ENCODE measurements around the gene APPBP2. TPM values are rescaled to one million over a fixed set of nuclear protein-coding genes. Genes with fewer than 3 reads are reported as not detected.

APPBP2 gene
- polyA plus RNA-seq, 2 of the 4 experiments (the other 2 are of a cell fraction): 31.6 to 32.1 TPM

DNA sequence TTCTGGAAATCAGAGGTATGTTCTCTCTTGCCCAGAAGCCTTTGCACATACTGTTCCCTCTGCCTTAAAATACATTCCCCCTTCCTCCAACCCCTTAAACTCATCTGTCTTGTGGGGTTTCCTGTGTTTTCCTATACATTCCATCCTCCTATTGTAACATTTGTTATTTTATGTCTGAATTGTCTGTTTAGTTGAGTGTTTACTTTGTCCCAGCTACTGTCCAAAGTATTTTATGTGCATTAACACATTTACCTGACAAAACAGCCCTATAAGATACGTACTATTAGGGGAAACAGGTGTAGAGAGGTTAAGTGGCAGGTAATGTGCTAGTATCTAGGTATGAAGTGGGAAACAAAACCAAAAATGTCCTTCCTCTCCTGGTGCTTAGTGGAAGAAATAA lies 61.7 kb downstream of the APPBP2 start:
- no peak for ATAC-seq
- H3K4me1 ChIP-seq: peaks cover 13% of the 10 kb centered on the region
- no peak for FAIRE-seq
- H3K27ac ChIP-seq: no peak overlapping the region
- TF ChIP-seq HOXB13 (CRISPR knock-in tag; IDR thresholded peaks at IDR 0.05; ENCODE audit: low read depth) (no peak), ZNF302 (CRISPR knock-in tag; IDR thresholded peaks at IDR 0.05) (no peak), RNF2 (IDR thresholded peaks at IDR 0.05; ENCODE audit: borderline replicate concordance, low read depth) (no peak), TP53 (CRISPR knock-in tag; IDR thresholded peaks at IDR 0.05) (no peak), RFX5 (IDR thresholded peaks at IDR 0.05) (no peak), EHMT2 (IDR thresholded peaks at IDR 0.05; ENCODE audit: low read depth) (no peak), JUNB (IDR thresholded peaks at IDR 0.05) (no peak), CHD4 (IDR thresholded peaks at IDR 0.05; ENCODE audit: borderline replicate concordance) (no peak), NR3C1 (IDR thresholded peaks at IDR 0.05) (no peak)
- TF ChIP-seq, protein P1, sequence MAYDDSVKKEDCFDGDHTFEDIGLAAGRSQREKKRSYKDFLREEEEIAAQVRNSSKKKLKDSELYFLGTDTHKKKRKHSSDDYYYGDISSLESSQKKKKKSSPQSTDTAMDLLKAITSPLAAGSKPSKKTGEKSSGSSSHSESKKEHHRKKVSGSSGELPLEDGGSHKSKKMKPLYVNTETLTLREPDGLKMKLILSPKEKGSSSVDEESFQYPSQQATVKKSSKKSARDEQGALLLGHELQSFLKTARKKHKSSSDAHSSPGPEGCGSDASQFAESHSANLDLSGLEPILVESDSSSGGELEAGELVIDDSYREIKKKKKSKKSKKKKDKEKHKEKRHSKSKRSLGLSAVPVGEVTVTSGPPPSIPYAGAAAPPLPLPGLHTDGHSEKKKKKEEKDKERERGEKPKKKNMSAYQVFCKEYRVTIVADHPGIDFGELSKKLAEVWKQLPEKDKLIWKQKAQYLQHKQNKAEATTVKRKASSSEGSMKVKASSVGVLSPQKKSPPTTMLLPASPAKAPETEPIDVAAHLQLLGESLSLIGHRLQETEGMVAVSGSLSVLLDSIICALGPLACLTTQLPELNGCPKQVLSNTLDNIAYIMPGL (CRISPR knock-in tag; IDR thresholded peaks at IDR 0.05; ENCODE audit: borderline replicate concordance): no peak
- H3K4me3 ChIP-seq: no peak overlapping the region
- H3K4me2 ChIP-seq: no peak overlapping the region
- POLR2A ChIA-PET: no interaction called here
- CTCF ChIA-PET: interaction anchor here (1.0 to 1.5 kb wide), 3 partner anchors 28 to 325 kb away, joined by 3 to 4 read pairs (median 3); no protein-coding TSS in a partner anchor
- 98% methylated on average over 1 of the region's 1 CpG for WGBS (ENCODE audit: missing lambda C conversion rate)
- H3K9me3 ChIP-seq: no peaks in the 10 kb centered on the region
- DNase-seq (ENCODE audit: low read depth in 1 of 2, low spot score in 1 of 2): no peak

DNA sequence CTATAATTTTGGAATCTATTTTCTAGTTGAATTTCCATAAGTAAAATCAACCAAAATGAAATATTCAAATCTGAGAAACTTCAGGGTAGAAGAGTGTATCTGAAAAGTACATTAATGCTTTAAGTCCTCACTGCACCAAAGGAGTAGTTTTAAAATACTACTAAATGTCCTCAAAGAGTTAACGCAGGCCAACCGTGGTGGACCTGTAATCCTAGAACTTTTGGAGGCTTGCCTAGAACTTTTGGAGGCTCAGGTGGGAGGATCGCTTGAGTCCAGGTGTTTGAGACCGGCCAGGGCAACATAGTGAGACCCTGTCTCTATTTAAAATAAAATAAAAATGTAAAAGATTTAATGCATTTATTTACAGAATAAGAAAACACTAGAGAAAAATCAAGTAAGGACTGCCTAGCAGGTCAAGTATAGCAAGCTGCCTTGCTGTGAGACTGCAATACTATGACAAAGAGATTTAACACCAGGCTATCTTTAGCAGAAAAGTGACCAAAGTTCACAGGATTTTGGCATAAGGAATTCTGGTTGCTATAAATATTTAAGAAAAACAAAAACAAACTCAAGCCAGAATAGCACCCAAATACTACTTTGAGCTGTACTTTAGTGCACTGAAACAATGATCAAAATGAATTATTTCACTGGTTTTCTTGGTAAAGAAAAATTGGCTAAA lies 62.7 kb downstream of the APPBP2 start:
- WGBS (ENCODE audit: missing lambda C conversion rate): 83% methylated on average over 4 of the region's 4 CpGs
- H3K4me3 ChIP-seq: no peak overlapping the region
- TF ChIP-seq POLR2A (IDR thresholded peaks at IDR 0.05; ENCODE audit: low read length): no peak
- TF ChIP-seq NR3C1 (IDR thresholded peaks at IDR 0.05): no peak
- TF ChIP-seq BHLHE40 (IDR thresholded peaks at IDR 0.05; ENCODE audit: low read depth, low read length): no peak
- no peak for TF ChIP-seq JUN (IDR thresholded peaks at IDR 0.05)
- no peak for TF ChIP-seq KDM5A (IDR thresholded peaks at IDR 0.05)
- TF ChIP-seq CBX2 (IDR thresholded peaks at IDR 0.05; ENCODE audit: borderline replicate concordance, low read depth): no peak
- TF ChIP-seq EHMT2 (IDR thresholded peaks at IDR 0.05; ENCODE audit: low read depth): no peak
- TF ChIP-seq RFX5 (IDR thresholded peaks at IDR 0.05): no peak
- TF ChIP-seq TFCP2L1 (CRISPR knock-in tag; IDR thresholded peaks at IDR 0.05): no peak
- no peak for TF ChIP-seq MYC (IDR thresholded peaks at IDR 0.05; ENCODE audit: borderline replicate concordance, low read length)
- TF ChIP-seq PHF8 (IDR thresholded peaks at IDR 0.05; ENCODE audit: borderline replicate concordance, low read depth): no peak
- TF ChIP-seq, protein P1 (CRISPR knock-in tag; IDR thresholded peaks at IDR 0.05; ENCODE audit: borderline replicate concordance): no peak
- TF ChIP-seq, protein P2, sequence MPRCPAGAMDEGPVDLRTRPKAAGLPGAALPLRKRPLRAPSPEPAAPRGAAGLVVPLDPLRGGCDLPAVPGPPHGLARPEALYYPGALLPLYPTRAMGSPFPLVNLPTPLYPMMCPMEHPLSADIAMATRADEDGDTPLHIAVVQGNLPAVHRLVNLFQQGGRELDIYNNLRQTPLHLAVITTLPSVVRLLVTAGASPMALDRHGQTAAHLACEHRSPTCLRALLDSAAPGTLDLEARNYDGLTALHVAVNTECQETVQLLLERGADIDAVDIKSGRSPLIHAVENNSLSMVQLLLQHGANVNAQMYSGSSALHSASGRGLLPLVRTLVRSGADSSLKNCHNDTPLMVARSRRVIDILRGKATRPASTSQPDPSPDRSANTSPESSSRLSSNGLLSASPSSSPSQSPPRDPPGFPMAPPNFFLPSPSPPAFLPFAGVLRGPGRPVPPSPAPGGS (IDR thresholded peaks at IDR 0.05): no peak
- no peak for TF ChIP-seq ZFP36 (IDR thresholded peaks at IDR 0.05; ENCODE audit: borderline replicate concordance, partially characterized antibody)
- TF ChIP-seq TP53 (CRISPR knock-in tag; IDR thresholded peaks at IDR 0.05): no peak
- no peak for TF ChIP-seq RCOR1 (IDR thresholded peaks at IDR 0.05; ENCODE audit: low read depth, low read length)
- no peak for TF ChIP-seq GATA3 (IDR thresholded peaks at IDR 0.05; ENCODE audit: borderline replicate concordance)
- no peak for TF ChIP-seq HEYL (CRISPR knock-in tag; IDR thresholded peaks at IDR 0.05)
- no peak overlapping the region for H3K4me2 ChIP-seq
- DNase-seq (ENCODE audit: low read depth in 1 of 2, low spot score in 1 of 2) (no peak), FAIRE-seq (no peak), ATAC-seq (no peak)
- ChIA-PET CTCF (interaction anchor here (0.7 to 1.5 kb wide), 3 partner anchors 40 to 324 kb away, joined by 3 to 4 read pairs (median 3); no protein-coding TSS in a partner anchor), POLR2A (no interaction called here)
- peaks cover 2% of the 10 kb centered on the region for H3K4me1 ChIP-seq
- H3K9me3 ChIP-seq: no peaks in the 10 kb centered on the region
- no peak overlapping the region for H3K27ac ChIP-seq

Measured in A549 (cell line).